Limb (tissue), 2 donors: Measurements from ENCODE around the gene NSFL1C.
A peak's percentile ranks its signal among the peaks of the same experiment; 100 is the strongest.

Source experiments
- DNase-seq, 2 donors: peaks; one replicate each; pipeline ENCODE4 v3.0.0-alpha.2; 2016; ENCODE audit errors: extremely low spot score in 2 of 2

The NSFL1C gene

DNA sequence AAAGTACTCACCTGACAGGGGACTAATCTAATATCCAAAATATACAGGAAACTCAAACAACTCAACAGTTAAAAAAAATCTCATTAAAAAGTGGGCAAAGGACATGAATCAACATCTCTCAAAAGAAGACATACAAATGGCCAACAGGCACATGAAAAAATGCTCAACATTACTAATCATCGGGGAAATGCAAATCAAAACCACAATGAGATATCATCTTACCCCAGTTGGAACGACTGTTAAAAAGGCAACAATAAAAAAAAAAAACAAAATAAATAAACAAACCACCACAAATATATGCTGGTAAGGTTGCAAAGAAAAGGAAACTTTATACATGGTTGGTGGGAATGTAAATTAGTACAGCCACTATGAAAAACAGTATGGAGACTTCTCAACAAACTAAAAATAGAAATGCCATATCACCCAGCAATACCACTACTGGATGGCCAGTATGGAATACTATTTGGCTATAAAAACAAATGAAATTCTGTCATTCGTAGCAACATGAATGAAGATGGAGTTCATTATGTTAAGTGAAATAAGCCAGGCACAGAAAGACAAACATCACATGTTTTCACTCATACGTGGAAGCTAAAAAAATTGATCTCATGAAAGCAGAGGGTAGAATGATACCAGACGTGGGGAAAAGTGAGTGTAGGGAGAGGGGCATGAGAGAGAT, 17.9 kb upstream of the NSFL1C start:
- DNase-seq, result no peak

DNA sequence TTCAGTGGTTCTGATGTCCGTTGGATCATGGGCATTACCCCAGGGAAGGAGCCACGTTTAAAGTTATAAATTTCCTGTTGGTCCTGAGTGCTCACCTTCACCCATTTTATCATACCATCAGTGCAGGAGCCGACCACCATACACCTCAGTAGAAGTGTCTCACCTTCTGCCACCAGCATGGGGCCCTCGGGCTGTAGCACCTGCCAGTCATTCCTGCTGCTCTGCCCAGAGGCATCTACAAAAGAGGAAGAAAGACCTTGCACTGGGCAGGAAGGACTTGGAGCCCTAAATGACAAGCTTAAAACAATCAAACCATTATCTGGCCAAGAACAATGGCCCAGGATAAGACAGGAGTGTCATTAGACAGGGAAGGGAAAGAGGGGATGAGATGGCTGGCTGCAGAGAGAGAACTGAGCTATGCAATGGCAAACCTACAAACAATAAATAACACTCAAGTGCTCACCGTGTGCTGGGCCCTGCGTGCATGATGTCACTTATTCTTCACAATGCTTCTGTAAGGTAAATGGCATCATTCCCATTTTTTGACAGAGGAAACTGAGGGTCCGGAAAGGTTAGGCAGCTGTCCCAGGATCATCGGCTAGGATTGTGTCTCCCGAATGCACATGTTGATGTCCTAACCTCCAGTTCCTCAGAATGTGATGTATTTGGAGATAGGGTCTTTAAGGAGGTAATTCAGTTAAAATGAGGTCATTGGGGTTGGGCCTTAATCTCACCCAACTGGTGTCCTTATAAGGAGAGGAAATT, 13.4 kb upstream of the NSFL1C start:
- no peak for DNase-seq

DNA sequence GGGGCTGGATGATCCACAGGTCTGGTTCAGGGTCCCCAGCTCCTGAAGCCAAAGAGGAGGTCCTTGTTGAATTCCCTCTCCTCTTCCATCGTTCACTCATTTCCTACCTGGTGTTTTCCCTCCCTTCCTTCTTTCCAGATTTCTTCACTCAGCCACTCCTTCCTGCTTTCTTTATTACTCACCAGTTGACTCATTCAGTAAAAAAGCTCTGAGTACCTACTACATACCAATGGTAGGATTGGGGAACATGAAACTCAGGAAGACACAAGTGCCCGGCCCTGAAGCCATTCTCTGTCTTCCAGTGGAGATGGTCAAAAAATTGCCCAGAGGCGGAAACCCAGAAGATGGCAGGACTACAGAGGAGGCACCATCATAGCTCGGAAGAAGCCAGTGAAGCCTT, 11.9 kb upstream of the NSFL1C start:
- no peak for DNase-seq

DNA sequence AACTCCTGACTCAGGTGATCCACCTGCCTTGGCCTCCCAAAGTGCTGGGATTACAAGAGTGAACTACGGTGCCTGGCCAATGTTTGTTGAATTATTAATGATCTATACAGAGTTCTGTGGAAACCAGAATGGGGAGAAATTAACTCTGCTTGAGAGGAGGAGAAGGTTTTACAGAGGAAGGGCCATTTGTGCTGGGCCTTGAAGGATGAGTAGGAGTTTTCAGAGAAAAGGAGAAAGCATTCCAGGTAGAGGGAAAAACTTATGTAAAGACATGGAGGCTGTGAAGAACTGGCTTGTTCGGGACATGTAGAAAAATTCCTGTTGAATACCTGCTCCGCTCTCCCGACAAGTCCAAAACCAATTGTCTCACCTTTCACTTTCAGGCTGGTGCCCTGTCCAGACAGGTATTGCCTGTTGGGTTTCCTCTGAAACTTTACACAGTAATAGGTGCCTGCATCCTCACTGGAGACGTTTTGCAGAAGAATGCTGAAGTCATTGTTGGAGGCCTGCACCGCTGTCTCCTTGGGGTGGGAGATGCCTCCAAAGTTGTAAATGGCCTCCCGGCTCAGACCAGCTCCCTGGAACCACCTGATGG, 11.3 kb upstream of the NSFL1C start:
- DNase-seq, result no peak

DNA sequence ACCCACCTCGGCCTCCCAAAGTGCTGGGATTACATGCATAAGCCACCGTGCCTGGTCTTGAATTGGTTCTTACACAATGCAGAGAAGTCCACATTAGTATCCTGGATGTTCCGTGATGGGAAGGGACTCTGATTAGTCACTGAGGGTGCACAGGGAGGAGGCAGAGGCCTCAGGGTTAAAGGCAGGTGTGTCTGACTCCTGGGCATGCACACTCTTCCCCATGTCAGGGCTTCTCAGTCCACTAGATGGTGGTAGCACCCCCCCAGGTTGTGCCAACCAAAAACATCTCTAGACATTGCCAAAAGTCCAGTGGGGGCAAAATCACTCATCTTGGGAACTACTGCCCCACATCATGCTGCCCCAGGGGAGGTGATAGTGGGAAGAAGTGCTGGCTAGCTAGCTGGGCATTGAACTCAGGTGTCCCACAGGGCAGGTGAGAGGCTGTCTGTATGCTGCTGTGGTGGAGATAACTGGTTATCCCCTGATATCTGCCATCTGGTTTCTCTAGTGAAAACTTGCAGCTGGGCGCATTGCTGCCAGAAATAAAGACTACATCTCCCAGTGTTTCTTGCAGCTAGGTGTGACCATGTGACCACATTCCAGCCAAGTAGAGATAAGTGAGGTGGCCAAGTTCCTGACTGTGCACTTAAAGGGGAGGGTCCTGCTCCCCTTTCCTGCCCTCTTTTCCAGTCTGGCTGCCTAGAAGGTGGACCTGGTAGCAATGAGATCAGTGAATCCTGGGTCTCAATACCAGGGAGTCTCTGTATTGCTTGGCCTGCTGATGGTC, 8.4 kb upstream of the NSFL1C start:
- DNase-seq, result no peak

DNA sequence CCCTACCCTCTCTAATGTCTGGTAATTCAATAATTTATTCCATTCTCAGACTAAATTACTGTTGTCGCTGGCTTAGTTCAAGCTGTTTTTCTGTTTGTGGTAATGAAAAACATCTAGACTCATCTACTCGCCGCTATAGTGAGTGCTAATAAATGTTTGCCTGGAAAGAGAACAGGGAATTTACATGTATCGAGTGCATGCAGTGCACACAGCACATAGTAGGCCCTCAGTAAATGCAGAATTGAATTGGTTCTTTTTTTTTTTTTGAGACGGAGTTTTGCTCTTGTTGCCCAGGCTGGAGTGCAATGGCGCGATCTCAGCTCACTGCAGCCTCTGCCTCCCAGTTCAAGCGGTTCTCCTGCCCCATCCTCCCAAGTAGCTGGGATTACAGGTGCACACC, 7.7 kb upstream of the NSFL1C start:
- DNase-seq, result no peak

DNA sequence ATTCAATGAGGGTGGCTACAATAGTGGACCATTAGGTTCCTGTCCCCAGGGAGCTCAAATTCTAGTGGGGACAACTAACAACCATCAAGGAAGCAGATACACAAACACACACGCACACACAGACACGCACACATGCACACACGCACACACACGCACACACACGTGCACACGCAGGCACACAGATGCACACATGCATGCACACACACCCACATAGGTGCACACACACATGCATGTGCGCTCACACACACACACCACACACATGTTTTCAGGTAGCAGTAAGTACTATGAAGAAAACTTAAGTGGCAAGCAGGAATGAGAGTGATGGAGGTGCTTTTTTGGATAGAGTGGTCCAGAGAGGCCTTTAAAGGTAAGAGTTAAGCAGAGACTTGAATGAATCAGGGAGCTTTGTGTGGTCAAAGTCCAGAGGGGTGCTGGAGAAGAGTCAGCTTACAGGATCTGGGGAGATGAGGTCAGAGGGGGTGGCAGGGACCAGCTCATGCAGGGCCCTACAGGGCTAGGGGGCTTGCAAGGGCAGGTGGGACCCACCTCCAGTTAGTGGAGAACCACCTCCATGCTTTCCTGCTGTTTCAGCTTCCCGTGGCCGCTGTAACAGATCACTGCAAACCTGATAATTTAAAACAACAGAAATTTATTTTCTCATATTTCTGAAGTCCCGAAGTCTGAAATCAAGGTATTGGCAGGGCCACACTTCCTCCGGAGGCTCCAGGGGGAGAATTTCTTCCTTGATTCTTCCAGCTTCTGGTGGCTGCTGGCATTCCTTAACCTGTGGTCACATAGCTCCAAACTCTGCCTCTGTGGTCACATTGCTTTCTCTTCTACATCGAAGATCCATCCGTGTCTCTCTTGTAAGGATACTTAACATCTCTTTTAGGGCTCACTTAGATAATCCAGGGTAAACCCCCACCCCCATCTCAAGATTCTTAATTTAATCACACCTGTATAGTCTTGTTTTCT, 6.9 kb upstream of the NSFL1C start:
- DNase-seq, result no peak

DNA sequence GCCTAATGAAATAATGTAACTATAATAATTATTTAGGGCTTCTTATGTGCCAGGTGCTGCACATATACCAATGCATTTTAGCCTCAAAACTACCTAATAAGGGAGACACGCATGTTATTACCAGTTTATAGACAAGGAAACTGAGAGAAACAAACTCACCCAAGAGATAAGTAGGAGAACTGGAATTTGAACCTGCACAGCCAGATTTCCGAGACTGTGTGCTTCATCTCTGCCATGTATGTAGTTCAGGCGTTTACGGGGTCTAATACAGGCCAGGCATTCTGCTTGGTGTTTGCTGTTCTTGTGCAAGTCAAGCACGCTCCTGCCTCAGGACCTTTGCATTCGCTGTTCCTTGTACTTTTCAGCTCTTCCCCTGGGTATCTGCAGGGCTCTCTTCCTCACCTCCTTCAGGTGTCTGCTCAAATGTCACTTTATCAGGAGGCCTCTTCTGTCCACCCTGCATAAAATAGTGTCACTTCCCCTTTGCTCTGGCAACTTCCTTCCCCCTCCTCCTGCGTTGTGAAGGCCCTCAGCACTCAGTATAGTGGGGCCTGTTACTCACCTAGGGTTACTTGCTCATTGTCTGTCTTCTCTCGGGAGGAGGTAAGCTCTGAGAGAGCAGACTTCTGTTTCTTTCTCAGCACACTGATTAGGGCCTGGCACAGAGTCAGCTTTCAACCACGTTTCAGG, 6.1 kb upstream of the NSFL1C start:
- DNase-seq, result no peak

DNA sequence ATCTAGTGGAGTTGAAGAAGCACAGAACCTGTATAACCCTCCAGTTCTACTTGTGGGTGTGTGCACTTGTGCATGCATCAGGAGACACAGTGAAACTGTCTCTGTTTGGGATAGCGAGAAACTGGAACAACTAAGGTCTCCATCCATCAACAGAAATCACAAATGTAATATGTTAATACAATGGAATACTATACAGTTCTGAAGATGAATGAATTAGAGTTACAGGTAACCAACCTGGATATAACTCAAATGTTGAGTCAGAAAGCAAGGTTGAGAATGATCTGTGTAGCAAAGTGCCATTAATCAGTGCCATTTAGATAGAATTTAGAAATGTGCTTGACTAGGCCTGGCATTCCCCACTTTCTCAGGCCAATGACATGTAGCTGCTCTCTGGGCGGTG, 4.6 kb upstream of the NSFL1C start:
- DNase-seq, result no peak

DNA sequence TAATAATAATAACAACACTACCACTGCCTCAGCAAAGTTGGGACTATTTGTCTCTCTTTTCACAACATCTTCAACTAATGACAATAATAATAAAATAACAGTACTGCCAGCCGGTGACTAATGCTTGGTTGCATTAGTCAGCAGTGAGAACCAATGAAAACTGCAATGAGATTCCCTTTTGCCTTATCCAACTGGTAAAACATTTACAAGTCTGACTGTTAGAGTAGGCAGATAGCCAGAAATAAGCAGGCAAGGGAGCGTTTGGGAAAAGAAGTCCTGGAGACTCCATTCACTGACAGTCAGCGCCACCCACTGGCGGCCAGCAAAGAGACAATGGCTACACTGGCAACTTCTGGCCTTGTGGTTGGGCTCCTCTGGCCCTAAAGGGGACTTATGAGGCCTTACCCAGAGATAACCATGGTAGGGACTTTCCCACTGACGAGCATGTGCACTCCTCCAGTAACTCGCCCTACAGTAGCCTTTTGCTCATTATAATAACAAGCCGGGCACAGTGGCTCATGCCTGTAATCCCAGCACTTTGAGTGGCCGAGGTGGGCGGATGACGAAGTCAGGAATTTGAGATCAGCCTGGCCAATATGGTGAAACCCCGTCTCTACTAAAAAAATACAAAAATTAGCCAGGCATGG, 3.4 kb upstream of the NSFL1C start:
- DNase-seq, result peak; percentile 80 to 81

DNA sequence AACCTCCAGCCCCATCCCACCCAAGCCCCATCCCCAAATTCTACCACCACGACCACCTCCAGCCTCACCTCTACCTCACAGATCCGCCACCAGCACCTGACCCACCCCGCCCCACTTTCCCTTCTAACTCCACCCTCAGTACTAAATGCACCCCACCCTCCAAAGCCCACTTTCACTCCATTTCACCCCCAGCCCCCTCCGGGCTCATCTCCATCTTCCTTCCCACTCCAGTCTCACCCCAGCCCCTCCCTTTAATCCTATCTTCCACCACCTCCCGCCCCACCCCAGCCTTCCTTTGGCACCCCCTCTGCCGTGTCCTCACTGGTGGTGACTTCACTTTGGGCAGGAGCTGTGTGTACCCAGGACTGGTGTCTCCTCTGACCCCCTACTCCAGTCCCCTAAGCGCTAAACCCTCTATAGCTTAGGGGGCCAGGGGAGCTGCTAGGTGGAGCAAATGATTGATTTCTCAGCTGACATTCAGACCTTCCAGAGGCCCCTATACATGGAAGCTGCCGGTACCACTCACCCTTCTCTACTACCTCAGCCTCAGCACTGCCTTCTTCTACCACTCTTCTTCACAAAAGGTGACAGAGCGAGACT, 2.8 kb upstream of the NSFL1C start:
- no peak for DNase-seq

DNA sequence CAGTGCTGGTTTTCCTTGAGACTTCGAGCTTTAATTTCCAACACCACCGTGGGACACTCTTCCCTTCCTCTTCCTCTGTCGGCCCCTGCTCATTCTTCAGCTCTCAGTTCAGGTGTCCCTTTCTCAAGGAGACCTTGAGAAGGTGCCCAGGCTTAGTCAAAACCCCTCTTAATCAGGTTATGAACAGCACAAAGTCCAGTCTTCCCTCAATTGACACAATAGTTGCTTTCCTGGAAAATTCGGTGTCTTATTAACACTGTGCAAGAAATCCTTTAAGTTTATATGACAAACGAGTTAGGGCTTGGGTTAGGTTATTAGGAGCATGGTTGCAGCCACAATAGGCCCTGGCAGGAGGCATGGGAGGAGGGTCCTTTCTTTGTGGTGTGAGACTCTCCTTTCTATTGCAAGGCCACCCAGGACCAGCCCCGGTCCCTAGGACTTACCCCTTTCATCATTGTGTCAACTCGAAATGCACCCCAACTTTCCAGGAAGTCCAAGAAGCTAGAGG, 1.5 kb upstream of the NSFL1C start:
- no peak for DNase-seq

DNA sequence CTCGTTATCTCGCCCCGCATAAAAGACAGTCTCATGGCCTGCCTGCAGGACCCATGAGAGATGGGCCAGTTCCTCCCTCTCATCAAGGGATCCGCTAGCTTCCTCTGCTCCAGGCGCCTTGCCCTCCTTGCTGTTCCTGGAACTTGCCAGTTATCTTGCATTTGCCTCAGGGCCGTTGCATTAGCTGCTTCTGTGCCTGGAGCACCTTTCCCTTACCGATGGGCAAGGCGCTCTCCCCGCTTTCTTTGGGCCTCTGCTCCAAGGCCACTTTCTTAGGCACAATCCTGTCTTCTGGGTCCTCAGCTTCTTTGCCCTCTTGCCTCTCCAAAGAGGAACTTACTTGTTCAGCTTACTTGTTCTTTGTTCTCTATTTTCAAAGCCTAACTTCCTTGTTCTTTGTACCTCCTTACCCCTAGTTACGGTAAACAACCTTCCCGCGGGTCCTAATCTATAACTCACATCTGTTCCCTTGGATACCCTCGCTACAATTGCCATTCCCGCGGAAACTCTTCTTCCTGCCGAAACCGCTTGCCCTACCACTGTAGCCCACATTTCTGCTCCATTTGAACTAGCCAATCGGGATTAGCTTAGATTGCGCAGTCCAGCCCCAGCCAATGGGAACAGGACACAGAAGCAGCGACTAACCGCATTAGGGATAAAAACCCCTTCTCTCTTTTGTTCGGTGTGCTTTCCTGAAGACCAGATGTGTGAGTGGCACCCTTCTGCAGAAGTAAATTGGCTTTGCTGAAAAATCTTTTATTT, 887 bp upstream of the NSFL1C start:
- DNase-seq, result no peak

DNA sequence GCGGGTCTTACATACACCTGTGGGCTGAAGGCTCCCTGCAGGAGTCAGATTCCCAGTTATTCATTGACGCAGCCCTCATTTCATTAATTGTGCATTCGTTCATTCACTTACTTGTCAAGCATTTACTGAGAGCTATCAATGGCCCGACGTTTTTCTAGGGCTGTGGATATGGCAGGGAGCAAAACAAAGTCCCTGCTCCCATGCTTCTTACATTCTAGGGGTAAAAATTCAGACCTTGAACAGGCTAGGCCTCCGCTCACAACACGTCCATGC, 369 bp upstream of the NSFL1C start:
- no peak for DNase-seq

DNA sequence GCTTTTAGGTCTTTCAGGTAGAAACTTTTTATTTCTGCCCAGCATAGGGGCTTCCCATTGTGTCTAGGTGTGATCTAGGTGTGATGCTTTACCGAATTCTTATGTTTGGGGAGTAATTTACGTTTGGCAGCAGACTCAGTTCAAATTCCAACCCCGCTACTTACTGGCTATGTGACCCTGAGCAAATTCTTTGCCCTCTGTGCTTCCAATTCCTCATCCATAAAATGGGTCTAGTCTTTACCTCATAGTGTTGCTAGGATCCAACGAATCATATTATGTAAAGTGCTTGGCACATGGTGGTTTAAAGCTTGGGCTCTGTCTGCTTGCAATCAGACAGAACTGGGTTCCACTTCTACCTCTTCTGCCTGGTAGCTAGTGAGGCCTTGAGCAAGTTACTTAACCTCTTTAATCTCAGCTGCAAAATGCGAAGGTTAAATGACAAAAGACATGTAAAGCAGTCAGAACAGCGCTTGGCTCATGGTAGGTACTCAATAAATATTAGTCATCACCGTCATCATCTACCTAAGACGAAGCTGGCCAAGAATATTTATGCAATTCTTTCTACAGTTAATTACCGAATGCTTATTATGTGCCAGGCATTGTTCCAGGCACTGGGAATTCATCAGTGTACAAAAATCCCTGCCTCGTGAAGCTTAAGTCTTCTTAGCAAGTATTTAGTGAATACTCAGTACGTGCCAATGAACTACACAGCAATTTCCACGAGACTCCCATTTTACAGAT, 1.0 kb downstream of the NSFL1C start:
- no peak for DNase-seq

DNA sequence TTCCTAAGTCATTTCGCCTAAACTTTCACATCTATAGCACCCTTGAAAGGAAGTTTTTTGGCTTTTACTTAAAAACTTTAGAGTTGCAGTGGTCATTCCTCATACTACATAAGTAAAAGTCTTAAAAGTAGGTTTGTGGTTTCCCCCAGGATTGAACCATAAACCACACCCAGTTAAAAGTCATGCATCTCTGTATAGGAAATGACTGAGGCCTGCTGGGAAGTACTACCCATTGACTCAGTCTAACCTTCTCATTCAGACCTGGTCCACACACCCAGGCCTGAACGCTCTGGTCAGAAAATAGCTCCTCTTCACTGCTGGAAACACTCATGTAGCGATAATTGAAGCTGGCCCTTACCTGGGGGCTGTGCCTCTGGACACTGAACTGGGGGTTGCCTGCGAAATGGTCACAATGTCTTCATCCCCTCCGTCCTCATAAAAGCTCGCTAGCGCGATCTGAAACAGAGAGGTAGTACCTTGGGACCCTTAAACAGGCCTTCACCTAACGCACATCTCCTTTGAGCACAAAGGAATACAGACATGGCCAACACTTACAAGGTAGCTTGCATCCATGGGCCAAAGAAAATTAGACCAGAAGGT, 2.6 kb downstream of the NSFL1C start:
- no peak for DNase-seq

DNA sequence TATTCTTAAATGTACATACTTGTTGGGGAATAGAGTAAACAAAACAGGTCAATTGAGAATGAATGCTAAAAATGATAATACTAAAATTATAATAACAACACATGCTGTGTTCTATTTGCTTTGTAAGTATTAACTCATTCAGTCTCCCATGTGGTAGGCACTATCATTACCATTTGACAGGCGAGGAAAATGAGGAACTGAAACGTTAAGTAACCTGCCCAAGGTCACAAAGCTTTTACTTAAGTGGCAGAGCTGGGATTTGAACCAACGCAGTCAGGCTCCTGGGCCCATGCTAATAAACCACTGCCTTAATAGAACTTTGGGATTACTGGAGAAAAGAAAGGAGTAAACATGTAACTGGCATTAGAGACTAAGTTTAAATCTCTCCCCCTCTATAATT, 3.8 kb downstream of the NSFL1C start:
- no peak for DNase-seq

DNA sequence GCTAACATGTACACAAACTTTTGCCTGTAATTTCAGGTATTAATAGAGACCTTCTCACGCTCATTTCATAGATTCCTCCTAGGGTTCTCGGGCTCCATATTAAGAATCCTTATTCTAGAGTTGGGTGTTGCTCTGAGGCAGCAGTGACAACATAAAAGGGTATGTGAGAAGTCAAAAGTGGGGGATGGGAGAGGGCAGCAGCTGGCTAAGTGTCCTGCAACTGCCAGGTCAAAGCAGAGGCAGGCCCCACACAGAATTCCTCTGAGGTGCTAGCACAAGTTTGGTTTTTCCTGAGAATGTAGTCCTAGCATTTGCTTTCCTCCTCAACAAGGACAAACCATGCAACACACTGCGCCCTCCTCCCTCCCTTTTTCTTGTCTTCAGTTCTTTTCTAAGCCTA, 4.6 kb downstream of the NSFL1C start:
- no peak for DNase-seq
